ENCODE data around the gene FZR1. TPM values are rescaled to one million over a fixed set of nuclear protein-coding genes. Genes with fewer than 3 reads are reported as not detected.

The FZR1 gene
- polyA plus RNA-seq, 3 donors, result 7.7 to 44.6 (median 9.4) TPM

DNA sequence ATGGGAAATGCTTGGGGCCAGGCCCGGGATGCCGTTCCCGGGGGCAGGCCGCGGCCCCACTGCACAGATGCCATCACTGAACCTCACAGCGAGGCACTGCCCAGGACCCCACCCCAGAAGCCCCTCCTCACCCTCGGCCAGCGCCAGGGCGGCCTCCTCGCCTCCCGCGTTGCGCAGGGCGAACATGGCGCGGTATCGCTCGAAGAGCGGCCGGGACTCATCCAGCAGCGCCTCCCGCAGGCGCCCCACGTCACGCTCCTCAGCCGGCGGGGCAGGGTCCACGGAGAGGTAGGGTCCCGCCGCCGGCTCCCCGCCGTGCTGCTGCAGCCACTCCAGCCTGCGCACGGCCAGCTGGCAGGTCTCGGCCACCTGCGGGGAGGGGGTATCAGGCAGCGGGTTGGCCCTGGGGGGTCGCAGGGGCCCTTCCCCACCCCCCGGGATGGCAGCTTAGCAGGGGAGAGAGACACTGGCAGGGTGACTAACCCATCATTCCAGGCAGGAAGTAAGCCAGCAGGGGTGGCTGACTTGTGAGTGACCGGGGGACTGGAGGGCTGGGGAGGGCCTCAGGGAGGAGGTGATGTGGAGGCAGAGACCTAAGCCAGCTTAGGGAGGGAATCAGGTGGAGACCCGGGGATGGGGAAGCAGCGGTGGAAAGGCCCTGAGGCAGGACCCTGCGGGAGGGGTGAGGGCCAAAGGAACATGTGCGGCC, 13.8 kb upstream of the FZR1 start:
- Histone ChIP-seq H3K9me3 (replicated peaks in 1 of 2; ENCODE audit: control insufficient read depth in 1 of 2, insufficient read depth in 1 of 2, low read length in 2 of 2) (no peaks in the 10 kb centered on the region), H2AFZ (ENCODE audit: insufficient read depth, low read depth, low read length, poor library complexity, severe bottlenecking) (no peak overlapping the region), H4K20me1 (ENCODE audit: insufficient read depth, low read length) (no peaks in the 10 kb centered on the region), H3K4me3 (replicated peaks in 1 of 3; ENCODE audit: low read depth in 2 of 3, low read length in 3 of 3) (no peak overlapping the region), H3K4me2 (replicated peaks; ENCODE audit: extremely low read depth, low read length, poor library complexity, severe bottlenecking) (no peak overlapping the region), H3K36me3 (replicated peaks in 1 of 2; ENCODE audit: control insufficient read depth in 1 of 2, insufficient read depth in 2 of 2, low read length in 2 of 2) (peaks cover 36 to 63% of the 10 kb centered on the region in 2 donors), H3K27ac (ENCODE audit: low read depth in 1 of 2, low read length in 2 of 2) (no peak overlapping the region), H3K9ac (ENCODE audit: insufficient read depth, low read length, poor library complexity, severe bottlenecking) (no peak overlapping the region), H3K27me3 (ENCODE audit: control insufficient read depth in 2 of 2, insufficient read depth in 2 of 2, low read length in 2 of 2) (no peaks in the 10 kb centered on the region), H3K79me2 (ENCODE audit: insufficient read depth, low read length) (no peaks in the 10 kb centered on the region), H3K4me1 (ENCODE audit: control insufficient read depth in 1 of 2, insufficient read depth in 2 of 2, low read length in 2 of 2) (no peaks in the 10 kb centered on the region)
- H3K4me3 Mint-ChIP-seq, result no peak overlapping the region
- no peak for DNase-seq
- 97% methylated on average over 32 of the region's 45 CpGs for WGBS (ENCODE audit: insufficient coverage)
- peaks cover 1 to 5% (median 2%) of the 10 kb centered on the region in 3 donors for H3K27me3 Mint-ChIP-seq (ENCODE audit: low read depth in 3 of 3)
- intact Hi-C loops (cut with micrococcal nuclease), result no loop called here
- H3K36me3 Mint-ChIP-seq, result peaks cover 38 to 52% of the 10 kb centered on the region in 2 donors
- H3K4me1 Mint-ChIP-seq, result no peaks in the 10 kb centered on the region
- no peak for TF ChIP-seq CTCF (IDR thresholded peaks at IDR 0.05)
- H3K9me3 Mint-ChIP-seq, result no peaks in the 10 kb centered on the region
- no peak overlapping the region for H3K27ac Mint-ChIP-seq

GRCh38 chr19:3492919-3493318, 13.2 kb upstream of the FZR1 start:
- Histone ChIP-seq H3K79me2 (ENCODE audit: insufficient read depth, low read length) (peaks cover 2% of the 10 kb centered on the region), H3K27me3 (ENCODE audit: control insufficient read depth in 2 of 2, insufficient read depth in 2 of 2, low read length in 2 of 2) (no peaks in the 10 kb centered on the region), H3K4me2 (replicated peaks; ENCODE audit: extremely low read depth, low read length, poor library complexity, severe bottlenecking) (no peak overlapping the region), H3K4me3 (replicated peaks in 1 of 3; ENCODE audit: low read depth in 2 of 3, low read length in 3 of 3) (no peak overlapping the region), H3K36me3 (replicated peaks in 1 of 2; ENCODE audit: control insufficient read depth in 1 of 2, insufficient read depth in 2 of 2, low read length in 2 of 2) (peaks cover 36 to 65% of the 10 kb centered on the region in 2 donors), H3K9me3 (replicated peaks in 1 of 2; ENCODE audit: control insufficient read depth in 1 of 2, insufficient read depth in 1 of 2, low read length in 2 of 2) (no peaks in the 10 kb centered on the region), H4K20me1 (ENCODE audit: insufficient read depth, low read length) (no peaks in the 10 kb centered on the region), H2AFZ (ENCODE audit: insufficient read depth, low read depth, low read length, poor library complexity, severe bottlenecking) (no peak overlapping the region), H3K4me1 (ENCODE audit: control insufficient read depth in 1 of 2, insufficient read depth in 2 of 2, low read length in 2 of 2) (no peaks in the 10 kb centered on the region), H3K27ac (ENCODE audit: low read depth in 1 of 2, low read length in 2 of 2) (no peak overlapping the region), H3K9ac (ENCODE audit: insufficient read depth, low read length, poor library complexity, severe bottlenecking) (no peak overlapping the region)
- H3K36me3 Mint-ChIP-seq, result peaks cover 39 to 58% of the 10 kb centered on the region in 2 donors
- TF ChIP-seq CTCF (IDR thresholded peaks at IDR 0.05), result no peak
- peaks cover 0 to 1% (median 0%) of the 10 kb centered on the region in 7 donors for H3K9me3 Mint-ChIP-seq
- no peak for DNase-seq
- 98% methylated on average over 13 of the region's 16 CpGs for WGBS (ENCODE audit: insufficient coverage)
- no peaks in the 10 kb centered on the region for H3K4me1 Mint-ChIP-seq
- peaks cover 1 to 5% (median 2%) of the 10 kb centered on the region in 3 donors for H3K27me3 Mint-ChIP-seq (ENCODE audit: low read depth in 3 of 3)
- H3K27ac Mint-ChIP-seq, result no peak overlapping the region
- H3K4me3 Mint-ChIP-seq, result no peak overlapping the region
- intact Hi-C loops (cut with micrococcal nuclease), result no loop called here

Data from CD14-positive monocyte (primary cell).